H1 (cell line): ENCODE results near the gene FLT1. TPM values are rescaled to one million over a fixed set of nuclear protein-coding genes. Genes with fewer than 3 reads are reported as not detected.

ENCODE experiments used
- CTCF ChIA-PET: fragments of 300-600 bp; sonication (Branson Sonifier 250); formaldehyde crosslinking; loops from one replicate; lab custom pipeline; 2021; ENCODE audit not compliant: partially characterized antibody; lab: Charles Lee
- POLR2A ChIA-PET: fragments of 300-600 bp; sonication (Branson Sonifier 250); formaldehyde crosslinking; loops from one replicate; lab custom pipeline; 2021; ENCODE audit warnings: inconsistent platforms; ENCODE audit not compliant: partially characterized antibody; lab: Charles Lee
- DNase-seq, 2 experiments: peaks; one replicate each; pipeline versions ENCODE4 v3.0.0 to v3.0.0-alpha.2; 2010 to 2022; ENCODE audit warnings: low spot score in 2 of 2, low read depth in 1 of 2, mixed read lengths in 1 of 2
- FAIRE-seq: peaks from 2 replicates; lab custom pipeline; 2011; peaks lifted over from hg19 to GRCh38; lab: Jason Lieb, UNC
- H2AFZ ChIP-seq: 2 replicates; pipeline ENCODE4 v1.8.1; 2012; ENCODE audit warnings: low read length, inconsistent platforms
- H2AK5ac ChIP-seq: 2 replicates; pipeline ENCODE4 v1.6.1; 2013; ENCODE audit warnings: low read depth, low read length
- H2BK120ac ChIP-seq: replicated peaks from 2 replicates; pipeline ENCODE3; 2013; ENCODE audit warnings: low read depth, low read length, inconsistent platforms
- H2BK12ac ChIP-seq: 2 replicates; pipeline ENCODE4 v1.6.1; 2013; ENCODE audit warnings: low read depth, low read length
- H2BK15ac ChIP-seq: 2 replicates; pipeline ENCODE4 v1.6.1; 2013; ENCODE audit warnings: low read length
- H2BK20ac ChIP-seq: 2 replicates; pipeline ENCODE4 v1.6.1; 2013; ENCODE audit warnings: low read length
- H2BK5ac ChIP-seq: 2 replicates; pipeline ENCODE4 v1.6.1; 2013; ENCODE audit warnings: low read depth, low read length
- H3K14ac ChIP-seq: 2 replicates; pipeline ENCODE4 v1.6.1; 2013; ENCODE audit warnings: inconsistent platforms; ENCODE audit not compliant: insufficient read length
- H3K18ac ChIP-seq: 2 replicates; pipeline ENCODE4 v1.6.1; 2013; ENCODE audit warnings: low read length; ENCODE audit errors: extremely low read depth
- H3K23ac ChIP-seq: 2 replicates; pipeline ENCODE4 v1.6.1; 2013; ENCODE audit warnings: inconsistent platforms; ENCODE audit not compliant: insufficient read length
- H3K23me2 ChIP-seq: 2 replicates; pipeline ENCODE4 v1.6.1; 2013; ENCODE audit warnings: low read depth, low read length
- H3K27ac ChIP-seq: 2 replicates; pipeline ENCODE4 v1.6.1; 2011; ENCODE audit warnings: low read depth, low read length, inconsistent platforms
- H3K27me3 ChIP-seq, 4 experiments: replicated peaks in 1 of 4; 1 replicate in 1 of 4; 2 replicates in 3 of 4; pipeline versions ENCODE4 v1.6.1 to v1.8.1; 2011 to 2013; ENCODE audit warnings: low read length in 3 of 4, mild to moderate bottlenecking in 3 of 4, inconsistent platforms in 2 of 4, mixed read lengths in 2 of 4, moderate library complexity in 1 of 4; ENCODE audit not compliant: control insufficient read depth in 3 of 4, insufficient read depth in 3 of 4; ENCODE audit errors: extremely low read depth in 1 of 4
- H3K36me3 ChIP-seq, 4 experiments: 2 replicates each; pipeline versions ENCODE4 v1.6.1 to v1.8.1; 2011 to 2013; ENCODE audit warnings: mild to moderate bottlenecking in 4 of 4, low read length in 3 of 4, moderate library complexity in 2 of 4, control low read depth in 1 of 4, inconsistent platforms in 1 of 4; ENCODE audit not compliant: insufficient read depth in 4 of 4, control insufficient read depth in 2 of 4
- H3K4ac ChIP-seq: replicated peaks from 2 replicates; pipeline ENCODE3; 2013; ENCODE audit warnings: low read length, low read depth, mixed read lengths, inconsistent platforms; ENCODE audit not compliant: insufficient read length
- H3K4me1 ChIP-seq, 4 experiments: replicated peaks in 1 of 4; 1 replicate in 1 of 4; 2 replicates in 3 of 4; pipeline versions ENCODE4 v1.6.1 to v1.8.1; 2011 to 2013; ENCODE audit warnings: low read length in 3 of 4, inconsistent platforms in 2 of 4, mixed read lengths in 1 of 4; ENCODE audit not compliant: insufficient read depth in 4 of 4, control insufficient read depth in 3 of 4
- H3K4me2 ChIP-seq, 2 experiments: 2 replicates each; pipeline versions ENCODE4 v1.6.1 to v1.8.1; 2011 to 2013; ENCODE audit warnings: low read depth in 2 of 2, low read length in 2 of 2, control low read depth in 1 of 2, inconsistent platforms in 1 of 2, mild to moderate bottlenecking in 1 of 2; ENCODE audit not compliant: insufficient read depth in 1 of 2
- H3K4me3 ChIP-seq, 4 experiments: fragments of 200-600, 300-600 bp in 1 of 4; sonication (generic), shearing (Covaris generic), sonication (Bioruptor Twin) in 1 of 4; 2 replicates each; pipeline versions ENCODE4 v1.5.1 to v1.8.1; 2011 to 2016; ENCODE audit warnings: low read length in 4 of 4, low read depth in 3 of 4, control low read depth in 2 of 4, inconsistent platforms in 2 of 4, mild to moderate bottlenecking in 2 of 4, mixed read lengths in 1 of 4, moderate library complexity in 1 of 4; ENCODE audit not compliant: insufficient read depth in 2 of 4; ENCODE audit errors: extremely low read depth in 1 of 4
- H3K56ac ChIP-seq: replicated peaks from 2 replicates; pipeline ENCODE3; 2013; ENCODE audit warnings: low read depth, mild to moderate bottlenecking, mixed read lengths, low read length, inconsistent platforms; ENCODE audit not compliant: insufficient read length
- H3K79me1 ChIP-seq: 2 replicates; pipeline ENCODE4 v1.6.1; 2013; ENCODE audit warnings: low read depth, low read length, control low read depth
- H3K79me2 ChIP-seq, 2 experiments: 2 replicates each; pipeline versions ENCODE4 v1.6.1 to v1.8.1; 2012 to 2013; ENCODE audit warnings: low read length in 2 of 2, mild to moderate bottlenecking in 2 of 2, inconsistent platforms in 1 of 2; ENCODE audit not compliant: insufficient read depth in 2 of 2, control insufficient read depth in 1 of 2
- H3K9ac ChIP-seq, 4 experiments: replicated peaks in 1 of 4; 1 replicate in 1 of 4; 2 replicates in 3 of 4; pipeline versions ENCODE4 v1.6.1 to v1.8.1; 2011 to 2013; ENCODE audit warnings: low read depth in 3 of 4, low read length in 3 of 4, control low read depth in 2 of 4, mild to moderate bottlenecking in 2 of 4, moderate library complexity in 2 of 4, inconsistent platforms in 1 of 4; ENCODE audit errors: extremely low read depth in 1 of 4
- H3K9me3 ChIP-seq, 2 experiments: 2 replicates each; pipeline versions ENCODE4 v1.6.1 to v1.8.1; 2012 to 2013; ENCODE audit warnings: mild to moderate bottlenecking in 2 of 2, moderate library complexity in 2 of 2, control low read depth in 1 of 2, inconsistent platforms in 1 of 2, low read depth in 1 of 2, low read length in 1 of 2, mixed read lengths in 1 of 2; ENCODE audit not compliant: insufficient read depth in 2 of 2
- H4K20me1 ChIP-seq, 2 experiments: replicated peaks in 1 of 2; 2 replicates each; pipeline versions ENCODE3 to v1.8.1; 2011 to 2013; ENCODE audit warnings: inconsistent platforms in 2 of 2, low read length in 2 of 2, mild to moderate bottlenecking in 1 of 2; ENCODE audit not compliant: insufficient read depth in 2 of 2, control insufficient read depth in 1 of 2
- H4K5ac ChIP-seq: 2 replicates; pipeline ENCODE4 v1.6.1; 2013; ENCODE audit warnings: low read length, low read depth, mixed read lengths, inconsistent platforms; ENCODE audit not compliant: insufficient read length
- H4K8ac ChIP-seq: 2 replicates; pipeline ENCODE4 v1.8.0; 2013; ENCODE audit warnings: mild to moderate bottlenecking, moderate library complexity, low read length, inconsistent platforms; ENCODE audit not compliant: insufficient read depth; ENCODE audit errors: extremely low read depth
- H4K91ac ChIP-seq: replicated peaks from 2 replicates; pipeline ENCODE3; 2013; ENCODE audit warnings: low read length, mixed read lengths, inconsistent platforms; ENCODE audit not compliant: insufficient read length
- HDAC6 ChIP-seq: IDR thresholded peaks from one replicate; pipeline ENCODE4 v1.7.1; 2012; ENCODE audit warnings: low read depth, mild to moderate bottlenecking, inconsistent platforms, low read length, moderate library complexity
- SAP30 ChIP-seq: fragments of 300-600 bp; sonication (generic); IDR thresholded peaks from 2 replicates; pipeline ENCODE4 v1.7.1; 2012; ENCODE audit warnings: low read length, moderate library complexity, mild to moderate bottlenecking, inconsistent platforms; ENCODE audit not compliant: insufficient read depth, insufficient replicate concordance
- WGBS, 2 experiments: shearing (Covaris generic) in 1 of 2; methylation state at CpG; one replicate each; pipeline versions ENCODE4 v1.1.6 to v1.1.7; 2013 to 2015; ENCODE audit warnings: low lambda C conversion rate in 2 of 2, mixed read lengths in 2 of 2, inconsistent platforms in 1 of 2, low coverage in 1 of 2, missing lambda C conversion rate in 1 of 2; ENCODE audit not compliant: insufficient replicate concordance in 2 of 2, insufficient coverage in 1 of 2, insufficient read length in 1 of 2; ENCODE audit errors: extremely low coverage in 1 of 2, missing lambda C conversion rate in 1 of 2; 5-methylcytosine and 5-hydroxymethylcytosine counted together
- polyA plus RNA-seq, 7 experiments: library from polyadenylated mRNA; depleted of rRNA in 3 of 7; stranded (reverse) in 5 of 7; unstranded in 2 of 7; fragments of >200 nt in 5 of 7; fragments of 200-250 nt in 2 of 7; gene quantifications; 1 replicate in 5 of 7; 2 replicates in 1 of 7; 4 replicates in 1 of 7; pipeline versions ENCODE4 v1.2.1 to v1.2.3, GENCODE V29; 2011 to 2013; ENCODE audit warnings: missing spikeins in 2 of 7, mixed read lengths in 2 of 7
- total RNA-seq: library from RNA; stranded (reverse); fragmentation: NEBNext Ultra II Directional; extraction: Animal tissue kit (Norgen Biotek cat#: 25700); gene quantifications from 2 replicates; pipeline ENCODE4 v1.2.1, GENCODE V29; 2021

The FLT1 gene
- total and polyA plus RNA-seq, 2 of the 8 experiments (the other 6 are each of a cell fraction or from before 2014, with no cell fraction given), result 19.7 to 90.2 TPM

DNA sequence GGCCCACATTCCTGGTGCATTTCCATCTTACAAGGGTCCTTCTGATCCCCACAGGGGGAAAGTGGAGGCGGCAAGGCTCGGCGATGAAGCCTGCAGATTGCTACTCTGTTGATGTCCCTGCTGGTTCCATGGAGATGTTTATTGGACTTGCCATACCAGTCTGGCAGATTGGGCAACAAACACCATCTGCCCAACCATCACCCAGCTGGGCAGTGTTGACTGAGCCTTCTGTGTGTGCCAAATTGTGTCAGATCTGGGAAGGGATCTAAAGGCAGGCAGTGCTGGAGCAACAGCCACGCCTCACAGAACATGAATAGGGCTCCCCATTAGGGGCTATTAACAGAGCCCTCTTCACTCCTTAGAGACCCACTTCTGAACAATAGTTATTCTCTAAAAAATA is 35.0 kb downstream of the FLT1 start:
- H3K27ac ChIP-seq, result no peak overlapping the region

More for the DNA sequence above, 35.0 kb downstream of the FLT1 start:
- no peaks in the 10 kb centered on the region for H3K27me3 ChIP-seq
- H3K23me2 ChIP-seq, result no peaks in the 10 kb centered on the region
- FAIRE-seq (no peak), DNase-seq (no peak)
- H2BK120ac ChIP-seq, result no peak overlapping the region
- no peaks in the 10 kb centered on the region for H4K20me1 ChIP-seq
- H3K4me3 ChIP-seq, result no peak overlapping the region
- H3K4me1 ChIP-seq, result peaks cover 0 to 13% (median 2%) of the 10 kb centered on the region in 4 experiments; a peak in 3 of 7 replicates
- H4K5ac ChIP-seq, result no peak overlapping the region
- no peak overlapping the region for H3K18ac ChIP-seq
- 97% methylated on average over 4 of the region's 4 CpGs; no CpG with 5 or more reads in 1 of the 2 experiments for WGBS, 2 experiments
- peaks cover 0 to 63% (median 37%) of the 10 kb centered on the region in 4 experiments; a peak in 7 of 8 replicates for H3K36me3 ChIP-seq
- no peak overlapping the region for H3K4me2 ChIP-seq
- no peaks in the 10 kb centered on the region for H3K9me3 ChIP-seq
- peaks cover 0 to 19% of the 10 kb centered on the region in 2 experiments; a peak in 2 of 4 replicates for H3K79me2 ChIP-seq
- no peak overlapping the region for H2AFZ ChIP-seq
- H3K4ac ChIP-seq, result no peak overlapping the region
- no peak for TF ChIP-seq SAP30
- TF ChIP-seq HDAC6, result no peak
- TF ChIP-seq, all 59 proteins: peak for 0
- H2BK5ac ChIP-seq, result no peak overlapping the region
- no peak overlapping the region for H3K9ac ChIP-seq
- no peak overlapping the region for H2AK5ac ChIP-seq
- no peak overlapping the region for H3K56ac ChIP-seq
- no peak overlapping the region for H2BK12ac ChIP-seq
- no peaks in the 10 kb centered on the region for H3K79me1 ChIP-seq
- ChIA-PET CTCF (interaction anchor here (0.6 to 1.0 kb wide), 2 partner anchors 135 to 180 kb away, joined by 3 read pairs; no protein-coding TSS in a partner anchor), POLR2A (interaction anchor here (0.9 to 3.1 kb wide), 2 partner anchors 9 to 11 kb away, joined by 3 to 12 read pairs; no protein-coding TSS in a partner anchor)
- no peak overlapping the region for H2BK20ac ChIP-seq
- H3K23ac ChIP-seq, result no peak overlapping the region
- H4K8ac ChIP-seq, result no peak overlapping the region
- H3K14ac ChIP-seq, result no peak overlapping the region
- no peak overlapping the region for H2BK15ac ChIP-seq
- no peak overlapping the region for H4K91ac ChIP-seq
